Head of caudate nucleus (tissue), 42 donors: ENCODE measurements around the gene DIP2C.

Experiments used
- DNase-seq, 42 donors: peaks; one replicate each; pipeline versions ENCODE4 v3.0.0 to v3.0.0-alpha.2; 2020 to 2021; ENCODE audit warnings: mixed read lengths in 7 of 42
- intact Hi-C: fragments of 100-400 bp; cut with DNase I; formaldehyde crosslinking; loops from one replicate; pipeline ENCODE4 v1.15.0; 2022

DIP2C gene

GRCh38 chr10:527416-527815 is 162.1 kb downstream of the DIP2C start:
- intact Hi-C loops, result no loop called here
- peak in 1 of 42 donors; percentile 7 for DNase-seq

GRCh38 chr10:526651-527312 is 162.7 kb downstream of the DIP2C start:
- peak in 9 of 42 donors; percentile 10 to 39 (median 25) for DNase-seq
- intact Hi-C loops, result no loop called here

- peak in 8 of 42 donors; percentile 2 to 43 (median 25) for DNase-seq
- intact Hi-C loops, result no loop called here
These were observed 163.7 kb downstream of the DIP2C start for GRCh38 chr10:525565-526315.

GRCh38 chr10:523925-524324 is 165.5 kb downstream of the DIP2C start:
- intact Hi-C loops, result no loop called here
- DNase-seq, result peak in 5 of 42 donors; percentile 2 to 29 (median 25)

- DNase-seq, result peak in 5 of 42 donors; percentile 1 to 37 (median 15)
- intact Hi-C loops, result no loop called here
These were observed 167.1 kb downstream of the DIP2C start for GRCh38 chr10:522350-522749.

GRCh38 chr10:521261-522250 is 167.9 kb downstream of the DIP2C start:
- intact Hi-C loops, result no loop called here
- DNase-seq, result peak in 35 of 42 donors; percentile 33 to 83 (median 67)

GRCh38 chr10:520402-520787 is 169.1 kb downstream of the DIP2C start:
- DNase-seq, result peak in 6 of 42 donors; percentile 5 to 41 (median 25)
- intact Hi-C loops, result no loop called here

- peak in 7 of 42 donors; percentile 1 to 40 (median 12) for DNase-seq
These were observed 169.6 kb downstream of the DIP2C start for GRCh38 chr10:519716-520401.

GRCh38 chr10:519055-519715 is 170.3 kb downstream of the DIP2C start:
- intact Hi-C loops, result loop anchor here (5.0 kb wide), 1 partner anchor 98 kb away; no protein-coding TSS in a partner anchor
- peak in 5 of 42 donors; percentile 2 to 43 (median 14) for DNase-seq

More at GRCh38 chr10:519716-520401, 169.6 kb downstream of the DIP2C start:
- intact Hi-C loops, result loop anchor here (5.0 kb wide), 1 partner anchor 97 kb away; no protein-coding TSS in a partner anchor

GRCh38 chr10:517872-518475 is 171.5 kb downstream of the DIP2C start:
- intact Hi-C loops, result loop anchor here (5.0 kb wide), 1 partner anchor 99 kb away; no protein-coding TSS in a partner anchor
- peak in 4 of 42 donors; percentile 23 to 43 (median 34) for DNase-seq

- intact Hi-C loops, result loop anchor here (5.0 kb wide), 1 partner anchor 100 kb away; no protein-coding TSS in a partner anchor
- peak in 5 of 42 donors; percentile 2 to 26 (median 12) for DNase-seq
These were observed 172.1 kb downstream of the DIP2C start for GRCh38 chr10:517241-517830.

GRCh38 chr10:516764-517163 is 172.7 kb downstream of the DIP2C start:
- peak in 5 of 42 donors; percentile 15 to 29 (median 19) for DNase-seq
- intact Hi-C loops, result loop anchor here (5.0 kb wide), 1 partner anchor 101 kb away; no protein-coding TSS in a partner anchor

- peak in 4 of 42 donors; percentile 12 to 37 (median 29) for DNase-seq
- intact Hi-C loops, result loop anchor here (5.0 kb wide), 1 partner anchor 102 kb away; no protein-coding TSS in a partner anchor
These were observed 173.8 kb downstream of the DIP2C start for GRCh38 chr10:515674-516073.

GRCh38 chr10:514137-514671 is 175.3 kb downstream of the DIP2C start:
- intact Hi-C loops, result loop anchor here (5.0 kb wide), 2 partner anchors 168 to 273 kb away; no protein-coding TSS in a partner anchor
- peak; percentile 70 to 93 (median 86) for DNase-seq

GRCh38 chr10:513393-513792 is 176.1 kb downstream of the DIP2C start:
- intact Hi-C loops, result loop anchor here (5.0 kb wide), 2 partner anchors 169 to 274 kb away; no protein-coding TSS in a partner anchor
- DNase-seq, result peak in 3 of 42 donors; percentile 15 to 36 (median 29)

- intact Hi-C loops, result loop anchor here (5.0 kb wide), 2 partner anchors 170 to 275 kb away; no protein-coding TSS in a partner anchor
- DNase-seq, result peak in 3 of 42 donors; percentile 27 to 29 (median 28)
These were observed 176.8 kb downstream of the DIP2C start for GRCh38 chr10:512661-513060.
